ENCODE results near the gene SNX25.

DNA sequence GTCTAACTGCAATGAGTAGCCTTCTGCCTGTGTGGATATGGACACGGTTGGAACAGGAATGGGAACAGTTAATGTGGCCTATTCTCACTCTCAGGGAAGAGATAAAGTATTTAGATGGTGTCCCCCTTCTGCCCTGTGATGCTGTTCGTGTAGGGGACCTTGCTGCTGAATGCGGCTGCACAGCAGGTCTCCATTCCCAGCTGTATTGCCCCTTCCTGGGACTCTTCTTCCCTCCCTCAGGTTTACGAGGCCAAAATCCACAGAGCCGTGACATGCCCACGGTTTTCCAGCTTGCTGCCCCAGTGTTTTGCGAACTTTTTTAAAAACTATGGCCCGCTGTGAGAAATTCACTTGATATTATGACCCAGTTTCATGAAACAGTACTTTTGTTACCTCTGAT, 50.3 kb downstream of the SNX25 start:
- TF ChIP-seq, protein P1, sequence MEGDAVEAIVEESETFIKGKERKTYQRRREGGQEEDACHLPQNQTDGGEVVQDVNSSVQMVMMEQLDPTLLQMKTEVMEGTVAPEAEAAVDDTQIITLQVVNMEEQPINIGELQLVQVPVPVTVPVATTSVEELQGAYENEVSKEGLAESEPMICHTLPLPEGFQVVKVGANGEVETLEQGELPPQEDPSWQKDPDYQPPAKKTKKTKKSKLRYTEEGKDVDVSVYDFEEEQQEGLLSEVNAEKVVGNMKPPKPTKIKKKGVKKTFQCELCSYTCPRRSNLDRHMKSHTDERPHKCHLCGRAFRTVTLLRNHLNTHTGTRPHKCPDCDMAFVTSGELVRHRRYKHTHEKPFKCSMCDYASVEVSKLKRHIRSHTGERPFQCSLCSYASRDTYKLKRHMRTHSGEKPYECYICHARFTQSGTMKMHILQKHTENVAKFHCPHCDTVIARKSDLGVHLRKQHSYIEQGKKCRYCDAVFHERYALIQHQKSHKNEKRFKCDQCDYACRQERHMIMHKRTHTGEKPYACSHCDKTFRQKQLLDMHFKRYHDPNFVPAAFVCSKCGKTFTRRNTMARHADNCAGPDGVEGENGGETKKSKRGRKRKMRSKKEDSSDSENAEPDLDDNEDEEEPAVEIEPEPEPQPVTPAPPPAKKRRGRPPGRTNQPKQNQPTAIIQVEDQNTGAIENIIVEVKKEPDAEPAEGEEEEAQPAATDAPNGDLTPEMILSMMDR (IDR thresholded peaks at IDR 0.05), result no peak
- TF ChIP-seq POLR2A (IDR thresholded peaks at IDR 0.05), result no peak
- TF ChIP-seq POLR2AphosphoS5 (IDR thresholded peaks at IDR 0.05), result no peak
